ENCODE results near the gene THAP11.
"Not testable (repeated sequence)": the region's sequence is repeated elsewhere in the genome, so short reads cannot be mapped to it uniquely, and the experiment has no call there.

The THAP11 gene

DNA sequence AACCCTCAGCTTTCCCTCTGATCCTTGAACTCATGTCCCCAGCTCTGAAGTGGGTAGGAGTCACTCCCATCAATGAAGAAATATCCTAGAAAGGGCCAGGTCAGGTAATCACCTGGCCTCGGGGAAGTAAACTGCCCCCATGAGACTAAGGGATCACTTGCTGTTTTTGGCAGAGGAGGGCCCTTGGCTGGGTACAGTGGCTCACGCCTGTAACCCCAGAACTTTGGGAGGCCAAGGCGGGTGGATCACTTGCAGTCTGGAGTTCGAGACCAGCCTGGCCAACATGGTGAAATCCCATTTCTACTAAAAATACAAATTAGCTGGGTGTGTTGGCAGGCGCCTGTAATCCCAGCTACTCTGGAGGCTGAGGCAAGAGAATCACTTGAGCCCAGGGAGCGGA is 21.9 kb downstream of the THAP11 start:
- not testable (repeated sequence) for DNase-seq

- DNase-seq, result no peak
Observed at GRCh38 chr16:67864594-67864993, 22.5 kb downstream of the THAP11 start.

DNA sequence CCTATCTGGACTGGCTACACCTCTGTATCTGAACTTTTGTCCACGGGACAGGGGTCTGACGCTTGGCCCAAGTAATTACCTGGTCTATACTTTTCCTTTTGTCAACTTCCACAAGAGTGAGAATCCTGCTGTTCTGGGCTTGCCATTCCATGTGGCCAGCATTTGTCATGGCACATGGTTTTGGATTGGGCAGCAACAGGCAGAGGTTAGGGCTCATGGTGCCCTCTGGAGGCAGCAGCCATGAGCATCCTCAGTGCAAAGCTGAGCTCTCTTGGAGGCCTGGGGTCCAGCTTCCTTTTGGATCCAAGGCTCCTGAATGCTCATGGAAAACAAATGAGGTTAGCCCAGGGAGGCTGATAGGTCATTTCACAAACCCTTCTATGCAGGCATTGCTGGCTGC is 23.2 kb downstream of the THAP11 start:
- peak in 2 of 3 experiments; percentile 14 to 55 for DNase-seq

- no peak for DNase-seq
Observed at GRCh38 chr16:67868290-67868689, 26.2 kb downstream of the THAP11 start.

DNA sequence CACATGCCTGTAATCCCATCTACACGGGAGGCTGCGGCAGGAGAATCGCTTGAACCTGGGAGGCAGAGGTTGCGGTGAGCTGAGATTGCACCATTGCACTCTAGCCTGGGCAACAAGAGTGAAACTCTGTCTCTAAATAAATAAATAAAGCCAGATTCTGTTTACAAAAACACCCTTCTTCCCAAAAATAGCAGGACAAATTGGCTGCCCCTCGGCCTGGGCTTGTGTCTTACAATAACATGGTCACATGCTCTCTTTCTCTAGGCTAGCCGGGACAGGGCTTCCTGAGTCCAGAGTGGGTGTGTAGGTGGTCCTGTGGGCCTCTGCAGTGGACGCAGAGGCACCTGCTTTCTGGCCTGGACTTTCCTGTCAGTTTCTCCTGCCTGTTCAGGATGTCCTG is 27.5 kb downstream of the THAP11 start:
- no peak for DNase-seq

DNA sequence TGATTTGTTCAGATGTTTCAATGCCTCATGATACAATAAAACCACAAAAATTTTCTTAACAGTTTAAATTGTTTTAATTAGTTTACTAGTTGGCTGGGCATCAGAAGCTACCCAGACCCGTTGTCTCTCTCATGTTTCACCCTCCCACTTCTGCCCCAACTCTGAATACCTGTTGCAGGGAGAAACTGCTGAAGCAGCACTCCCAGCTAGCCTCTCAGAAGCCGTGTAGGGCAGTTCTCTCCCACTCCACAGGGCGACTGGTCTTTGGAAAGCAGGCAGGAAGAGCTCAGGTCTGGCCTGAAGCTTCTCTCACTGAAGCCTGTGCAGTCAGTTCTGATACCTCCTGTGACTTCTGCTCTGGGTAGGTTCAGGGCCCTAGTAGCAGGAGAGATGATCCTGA is 29.1 kb downstream of the THAP11 start:
- no peak for DNase-seq

GRCh38 chr16:67872131-67872630 is 30.1 kb downstream of the THAP11 start:
- DNase-seq, result no peak

GRCh38 chr16:67872631-67873434 is 30.7 kb downstream of the THAP11 start, which contains the start of gene EDC4:
EDC4 (plus strand) TSS chr16:67873052; CDS start chr16:67873262, 210 bp downstream.
- peak; percentile 33 to 73 (median 72) for DNase-seq

DNA sequence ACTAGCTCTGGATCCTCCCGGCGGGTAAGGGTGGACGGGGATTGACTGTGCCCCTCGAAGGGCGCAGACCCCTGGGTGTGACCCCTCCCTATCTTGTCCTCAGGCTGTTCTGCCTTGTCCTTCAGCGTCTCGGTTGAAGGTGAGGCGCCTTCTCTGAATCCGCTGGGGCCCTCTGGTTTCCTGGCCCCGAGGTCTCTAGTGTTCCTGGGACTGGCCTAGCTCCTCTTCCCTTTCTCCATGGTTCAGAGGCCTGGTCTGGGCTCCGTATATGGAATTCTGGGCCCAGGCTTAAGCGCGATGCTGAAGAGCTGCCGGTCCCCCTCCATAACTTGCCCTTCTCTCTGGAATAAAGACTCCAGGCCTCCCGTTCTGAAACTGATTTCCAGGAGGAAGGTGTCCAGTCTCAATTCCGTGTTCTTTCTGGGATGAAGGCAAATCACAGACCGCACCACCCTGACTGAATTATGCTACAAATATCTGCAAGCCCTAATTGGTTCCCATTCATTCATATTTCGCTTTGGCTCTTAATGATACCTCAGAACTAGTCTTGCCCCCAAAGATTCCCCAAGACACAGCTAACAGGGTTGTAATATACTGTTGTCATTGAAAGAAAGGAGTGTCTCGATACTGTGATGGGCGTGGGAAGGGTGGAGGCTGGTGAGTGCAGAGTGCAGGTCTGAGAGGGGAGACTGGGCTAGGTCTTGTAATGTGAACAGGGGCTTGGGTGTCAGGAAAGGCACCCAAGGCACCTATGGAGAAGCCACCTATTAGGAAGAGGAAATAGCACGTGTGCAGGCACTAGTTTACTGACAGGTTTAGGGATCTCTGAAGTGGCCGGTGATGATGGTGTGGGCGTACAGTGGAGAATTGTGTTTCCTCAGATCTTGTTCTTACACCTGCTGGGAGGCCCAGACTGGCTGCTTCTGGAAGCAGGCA is 31.6 kb downstream of the THAP11 start:
- no peak for DNase-seq

- DNase-seq, result no peak
Observed at GRCh38 chr16:67874372-67874771, 32.3 kb downstream of the THAP11 start.

DNA sequence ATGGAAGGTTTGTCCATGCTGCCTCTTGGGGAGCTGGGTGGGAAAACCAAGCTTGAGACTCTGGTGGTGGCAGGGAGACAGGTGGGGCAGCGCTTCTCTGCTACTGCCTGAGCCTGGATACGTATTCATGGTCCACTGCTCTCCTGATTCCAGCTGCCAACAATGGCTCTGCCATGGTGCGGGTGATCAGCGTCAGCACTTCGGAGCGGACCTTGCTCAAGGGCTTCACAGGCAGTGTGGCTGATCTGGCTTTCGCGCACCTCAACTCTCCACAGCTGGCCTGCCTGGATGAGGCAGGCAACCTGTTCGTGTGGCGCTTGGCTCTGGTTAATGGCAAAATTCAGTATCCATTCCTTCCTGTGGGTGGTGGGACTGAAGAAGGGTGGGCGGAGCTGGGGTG is 34.9 kb downstream of the THAP11 start:
- DNase-seq, result no peak

DNA sequence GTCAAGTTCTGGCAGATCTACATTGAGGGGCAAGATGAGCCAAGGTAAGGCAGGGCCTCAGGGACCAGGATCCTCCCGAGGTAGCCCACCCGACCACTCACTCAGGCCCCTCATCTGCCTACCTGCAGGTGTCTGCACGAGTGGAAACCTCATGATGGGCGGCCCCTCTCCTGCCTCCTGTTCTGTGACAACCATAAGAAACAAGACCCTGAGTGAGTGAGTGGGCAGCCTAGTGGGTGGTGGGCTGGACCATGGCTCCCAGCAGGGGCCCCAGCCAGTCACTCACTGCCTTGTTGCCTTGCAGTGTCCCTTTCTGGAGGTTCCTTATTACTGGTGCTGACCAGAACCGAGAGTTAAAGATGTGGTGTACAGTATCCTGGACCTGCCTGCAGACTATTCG is 36.1 kb downstream of the THAP11 start:
- DNase-seq, result no peak

DNA sequence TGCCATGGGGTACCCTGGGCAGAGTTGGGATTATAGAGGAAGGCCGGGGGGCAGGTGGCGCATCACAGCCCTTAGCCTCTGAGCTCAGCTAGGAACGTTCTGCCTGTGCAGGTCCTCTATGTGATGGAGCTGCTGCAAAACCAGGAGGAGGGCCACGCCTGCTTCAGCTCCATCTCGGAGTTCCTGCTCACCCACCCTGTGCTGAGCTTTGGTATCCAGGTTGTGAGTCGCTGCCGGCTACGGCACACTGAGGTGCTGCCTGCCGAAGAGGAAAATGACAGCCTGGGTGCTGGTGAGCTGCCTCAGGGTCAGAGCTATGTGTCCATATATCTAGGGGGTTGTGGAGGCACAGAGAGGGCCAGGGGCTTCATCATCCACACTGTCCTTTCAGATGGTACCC is 36.7 kb downstream of the THAP11 start:
- no peak for DNase-seq

- DNase-seq, result no peak
Observed at GRCh38 chr16:67879462-67879861, 37.3 kb downstream of the THAP11 start.

DNA sequence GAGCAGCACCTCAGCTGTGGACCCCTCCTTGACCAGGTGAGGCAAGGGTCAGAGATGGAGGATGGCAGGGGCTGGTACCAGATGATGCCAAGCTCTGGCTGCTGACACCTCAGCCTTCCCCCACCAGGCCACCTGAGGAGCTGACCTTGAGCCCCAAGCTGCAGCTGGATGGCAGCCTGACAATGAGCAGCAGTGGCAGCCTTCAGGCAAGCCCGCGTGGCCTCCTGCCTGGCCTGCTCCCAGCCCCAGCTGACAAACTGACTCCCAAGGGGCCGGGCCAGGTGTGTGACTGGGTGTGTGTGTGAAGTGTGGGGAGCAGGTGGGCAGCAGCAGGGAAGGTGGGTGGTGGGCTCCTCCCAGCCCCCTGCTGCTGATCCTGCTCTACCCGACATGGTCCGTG is 37.8 kb downstream of the THAP11 start:
- no peak for DNase-seq

GRCh38 chr16:67880584-67880983 is 38.5 kb downstream of the THAP11 start:
- DNase-seq, result no peak

- no peak for DNase-seq
Observed at GRCh38 chr16:67881621-67882161, 39.6 kb downstream of the THAP11 start.

DNA sequence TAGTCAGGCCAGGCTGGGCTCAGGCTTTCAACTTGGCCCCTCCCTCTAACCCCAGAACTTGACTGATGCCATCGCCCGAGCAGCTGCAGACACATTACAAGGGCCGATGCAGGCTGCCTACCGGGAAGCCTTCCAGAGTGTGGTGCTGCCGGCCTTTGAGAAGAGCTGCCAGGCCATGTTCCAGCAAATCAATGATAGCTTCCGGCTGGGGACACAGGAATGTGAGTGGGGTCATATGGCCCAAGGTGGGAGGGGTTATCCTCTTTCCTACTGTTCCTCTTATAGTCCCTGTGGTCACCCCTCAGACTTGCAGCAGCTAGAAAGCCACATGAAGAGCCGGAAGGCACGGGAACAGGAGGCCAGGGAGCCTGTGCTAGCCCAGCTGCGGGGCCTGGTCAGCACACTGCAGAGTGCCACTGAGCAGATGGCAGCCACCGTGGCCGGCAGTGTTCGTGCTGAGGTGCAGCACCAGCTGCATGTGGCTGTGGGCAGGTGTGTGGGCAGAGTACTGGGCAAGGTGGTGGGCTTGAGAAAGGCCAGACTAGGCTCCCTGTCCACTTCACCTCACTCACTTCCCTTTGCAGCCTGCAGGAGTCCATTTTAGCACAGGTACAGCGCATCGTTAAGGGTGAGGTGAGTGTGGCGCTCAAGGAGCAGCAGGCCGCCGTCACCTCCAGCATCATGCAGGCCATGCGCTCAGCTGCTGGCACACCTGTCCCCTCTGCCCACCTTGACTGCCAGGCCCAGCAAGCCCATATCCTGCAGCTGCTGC is 40.4 kb downstream of the THAP11 start:
- DNase-seq, result no peak

DNA sequence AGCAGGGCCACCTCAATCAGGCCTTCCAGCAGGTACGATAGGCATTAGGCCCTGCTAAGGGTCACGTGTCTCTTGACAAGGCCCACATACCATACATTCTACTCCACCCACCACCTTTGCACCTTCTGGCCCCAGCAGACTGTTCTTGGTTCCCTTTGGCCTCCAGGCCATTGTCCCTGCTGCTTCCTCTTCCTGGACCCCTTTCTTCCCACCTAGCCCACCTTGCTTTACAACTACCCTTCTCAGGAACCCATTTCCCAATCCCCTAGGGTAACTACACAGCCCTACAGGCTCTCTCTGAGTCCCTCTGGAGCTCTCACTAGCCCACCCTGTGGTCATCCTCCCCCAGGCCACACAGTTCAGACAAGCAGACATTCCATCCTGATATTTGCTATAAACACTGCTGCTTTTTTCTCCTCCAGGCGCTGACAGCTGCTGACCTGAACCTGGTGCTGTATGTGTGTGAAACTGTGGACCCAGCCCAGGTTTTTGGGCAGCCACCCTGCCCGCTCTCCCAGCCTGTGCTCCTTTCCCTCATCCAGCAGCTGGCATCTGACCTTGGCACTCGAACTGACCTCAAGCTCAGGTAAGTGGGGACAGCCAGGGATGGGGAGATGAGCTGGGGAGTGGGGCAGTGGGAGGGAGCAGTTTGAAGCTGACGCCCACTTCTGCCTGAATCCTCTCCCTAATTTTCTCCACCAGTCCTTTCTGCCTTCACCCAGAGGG is 41.2 kb downstream of the THAP11 start:
- no peak for DNase-seq

DNA sequence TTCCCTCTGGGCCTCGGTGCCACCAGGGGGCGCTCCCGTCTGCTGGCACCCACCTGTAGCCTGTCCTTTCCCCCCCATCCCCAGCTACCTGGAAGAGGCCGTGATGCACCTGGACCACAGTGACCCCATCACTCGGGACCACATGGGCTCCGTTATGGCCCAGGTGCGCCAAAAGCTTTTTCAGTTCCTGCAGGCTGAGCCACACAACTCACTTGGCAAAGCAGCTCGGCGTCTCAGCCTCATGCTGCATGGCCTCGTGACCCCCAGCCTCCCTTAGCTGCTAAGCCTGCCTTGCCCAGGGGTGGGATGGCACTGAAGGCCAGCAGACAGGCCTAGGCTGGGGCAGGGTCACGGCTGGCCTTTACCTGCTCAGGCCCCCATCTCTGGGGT is 41.7 kb downstream of the THAP11 start:
- peak; percentile 21 to 58 (median 46) for DNase-seq

- peak; percentile 8 to 68 (median 34) for DNase-seq
Observed at GRCh38 chr16:67884684-67885083, 42.6 kb downstream of the THAP11 start, which contains the start of gene NRN1L. NRN1L (plus strand) TSS chr16:67884885; CDS start chr16:67884904, 19 bp downstream.

GRCh38 chr16:67885545-67885944 is 43.4 kb downstream of the THAP11 start:
- no peak for DNase-seq
